ENCODE measurements around the gene TIMP2. TPM values are rescaled to one million over a fixed set of nuclear protein-coding genes. Genes with fewer than 3 reads are reported as not detected.

The TIMP2 gene
- total and polyA plus RNA-seq, 2 experiments from 2014 or later = 10.6 to 22.5 TPM

DNA sequence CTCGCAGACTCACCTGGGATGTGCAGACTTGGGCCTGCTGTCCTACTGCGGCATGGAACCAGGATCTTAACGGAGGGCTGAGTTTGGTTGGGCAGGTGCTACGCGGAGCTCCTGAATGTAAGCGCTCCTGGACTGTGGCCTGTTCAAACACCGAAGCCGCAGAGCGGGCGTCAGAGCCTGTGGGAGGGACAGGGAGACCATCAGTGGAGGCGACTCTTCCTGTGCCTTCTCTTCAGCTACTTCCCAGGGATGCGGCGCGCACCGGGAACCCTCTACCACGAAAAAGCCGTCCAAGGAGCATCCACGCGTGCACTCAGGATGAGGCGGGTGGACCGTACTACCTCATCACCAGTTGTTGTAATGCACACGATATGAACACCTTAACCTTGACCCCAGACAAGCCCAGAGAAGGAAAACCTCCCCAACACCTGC, 86.6 kb downstream of the TIMP2 start:
- peaks cover 44% of the 10 kb centered on the region for H3K36me3 ChIP-seq (ENCODE audit: insufficient read depth)
- no peaks in the 10 kb centered on the region for H3K27me3 ChIP-seq (ENCODE audit: insufficient read depth)
- peaks cover 2% of the 10 kb centered on the region; the same call in 1 of the 2 replicates for H3F3A ChIP-seq (replicated peaks; ENCODE audit: low read depth)
- peaks cover 50% of the 10 kb centered on the region for H3K79me2 ChIP-seq (replicated peaks; ENCODE audit: insufficient read depth)
- Mint-ChIP-seq H3K9me3 (no peaks in the 10 kb centered on the region; the same call in 2 of the 3 replicates), H3K27ac (no peak overlapping the region), H3K4me3 (peak overlapping the region; percentile 93), H3K27me3 (ENCODE audit: insufficient read depth, low read depth, poor library complexity) (peaks cover 9% of the 10 kb centered on the region), H3K4me1 (peaks cover 21% of the 10 kb centered on the region), H3K36me3 (ENCODE audit: low read depth) (peaks cover 43% of the 10 kb centered on the region)
- peaks cover 36% of the 10 kb centered on the region for H4K20me1 ChIP-seq (replicated peaks; ENCODE audit: insufficient read depth)
- ATAC-seq = no peak
- H3K4me3 ChIP-seq = peak overlapping the region; percentile 97
- no peaks in the 10 kb centered on the region for H3K9me2 ChIP-seq (ENCODE audit: insufficient read depth)
- no peak for TF ChIP-seq ZNF331 (CRISPR knock-in tag; IDR thresholded peaks at IDR 0.05; ENCODE audit: low read depth)
- TF ChIP-seq, protein P1, sequence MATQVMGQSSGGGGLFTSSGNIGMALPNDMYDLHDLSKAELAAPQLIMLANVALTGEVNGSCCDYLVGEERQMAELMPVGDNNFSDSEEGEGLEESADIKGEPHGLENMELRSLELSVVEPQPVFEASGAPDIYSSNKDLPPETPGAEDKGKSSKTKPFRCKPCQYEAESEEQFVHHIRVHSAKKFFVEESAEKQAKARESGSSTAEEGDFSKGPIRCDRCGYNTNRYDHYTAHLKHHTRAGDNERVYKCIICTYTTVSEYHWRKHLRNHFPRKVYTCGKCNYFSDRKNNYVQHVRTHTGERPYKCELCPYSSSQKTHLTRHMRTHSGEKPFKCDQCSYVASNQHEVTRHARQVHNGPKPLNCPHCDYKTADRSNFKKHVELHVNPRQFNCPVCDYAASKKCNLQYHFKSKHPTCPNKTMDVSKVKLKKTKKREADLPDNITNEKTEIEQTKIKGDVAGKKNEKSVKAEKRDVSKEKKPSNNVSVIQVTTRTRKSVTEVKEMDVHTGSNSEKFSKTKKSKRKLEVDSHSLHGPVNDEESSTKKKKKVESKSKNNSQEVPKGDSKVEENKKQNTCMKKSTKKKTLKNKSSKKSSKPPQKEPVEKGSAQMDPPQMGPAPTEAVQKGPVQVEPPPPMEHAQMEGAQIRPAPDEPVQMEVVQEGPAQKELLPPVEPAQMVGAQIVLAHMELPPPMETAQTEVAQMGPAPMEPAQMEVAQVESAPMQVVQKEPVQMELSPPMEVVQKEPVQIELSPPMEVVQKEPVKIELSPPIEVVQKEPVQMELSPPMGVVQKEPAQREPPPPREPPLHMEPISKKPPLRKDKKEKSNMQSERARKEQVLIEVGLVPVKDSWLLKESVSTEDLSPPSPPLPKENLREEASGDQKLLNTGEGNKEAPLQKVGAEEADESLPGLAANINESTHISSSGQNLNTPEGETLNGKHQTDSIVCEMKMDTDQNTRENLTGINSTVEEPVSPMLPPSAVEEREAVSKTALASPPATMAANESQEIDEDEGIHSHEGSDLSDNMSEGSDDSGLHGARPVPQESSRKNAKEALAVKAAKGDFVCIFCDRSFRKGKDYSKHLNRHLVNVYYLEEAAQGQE (IDR thresholded peaks at IDR 0.05; ENCODE audit: unreplicated experiment) = no peak
- no peak for TF ChIP-seq EZH2 (IDR thresholded peaks at IDR 0.05; ENCODE audit: low read depth, unreplicated experiment)
- no peak for TF ChIP-seq NANOG (IDR thresholded peaks at IDR 0.05; ENCODE audit: borderline replicate concordance)
- TF ChIP-seq, protein P2, sequence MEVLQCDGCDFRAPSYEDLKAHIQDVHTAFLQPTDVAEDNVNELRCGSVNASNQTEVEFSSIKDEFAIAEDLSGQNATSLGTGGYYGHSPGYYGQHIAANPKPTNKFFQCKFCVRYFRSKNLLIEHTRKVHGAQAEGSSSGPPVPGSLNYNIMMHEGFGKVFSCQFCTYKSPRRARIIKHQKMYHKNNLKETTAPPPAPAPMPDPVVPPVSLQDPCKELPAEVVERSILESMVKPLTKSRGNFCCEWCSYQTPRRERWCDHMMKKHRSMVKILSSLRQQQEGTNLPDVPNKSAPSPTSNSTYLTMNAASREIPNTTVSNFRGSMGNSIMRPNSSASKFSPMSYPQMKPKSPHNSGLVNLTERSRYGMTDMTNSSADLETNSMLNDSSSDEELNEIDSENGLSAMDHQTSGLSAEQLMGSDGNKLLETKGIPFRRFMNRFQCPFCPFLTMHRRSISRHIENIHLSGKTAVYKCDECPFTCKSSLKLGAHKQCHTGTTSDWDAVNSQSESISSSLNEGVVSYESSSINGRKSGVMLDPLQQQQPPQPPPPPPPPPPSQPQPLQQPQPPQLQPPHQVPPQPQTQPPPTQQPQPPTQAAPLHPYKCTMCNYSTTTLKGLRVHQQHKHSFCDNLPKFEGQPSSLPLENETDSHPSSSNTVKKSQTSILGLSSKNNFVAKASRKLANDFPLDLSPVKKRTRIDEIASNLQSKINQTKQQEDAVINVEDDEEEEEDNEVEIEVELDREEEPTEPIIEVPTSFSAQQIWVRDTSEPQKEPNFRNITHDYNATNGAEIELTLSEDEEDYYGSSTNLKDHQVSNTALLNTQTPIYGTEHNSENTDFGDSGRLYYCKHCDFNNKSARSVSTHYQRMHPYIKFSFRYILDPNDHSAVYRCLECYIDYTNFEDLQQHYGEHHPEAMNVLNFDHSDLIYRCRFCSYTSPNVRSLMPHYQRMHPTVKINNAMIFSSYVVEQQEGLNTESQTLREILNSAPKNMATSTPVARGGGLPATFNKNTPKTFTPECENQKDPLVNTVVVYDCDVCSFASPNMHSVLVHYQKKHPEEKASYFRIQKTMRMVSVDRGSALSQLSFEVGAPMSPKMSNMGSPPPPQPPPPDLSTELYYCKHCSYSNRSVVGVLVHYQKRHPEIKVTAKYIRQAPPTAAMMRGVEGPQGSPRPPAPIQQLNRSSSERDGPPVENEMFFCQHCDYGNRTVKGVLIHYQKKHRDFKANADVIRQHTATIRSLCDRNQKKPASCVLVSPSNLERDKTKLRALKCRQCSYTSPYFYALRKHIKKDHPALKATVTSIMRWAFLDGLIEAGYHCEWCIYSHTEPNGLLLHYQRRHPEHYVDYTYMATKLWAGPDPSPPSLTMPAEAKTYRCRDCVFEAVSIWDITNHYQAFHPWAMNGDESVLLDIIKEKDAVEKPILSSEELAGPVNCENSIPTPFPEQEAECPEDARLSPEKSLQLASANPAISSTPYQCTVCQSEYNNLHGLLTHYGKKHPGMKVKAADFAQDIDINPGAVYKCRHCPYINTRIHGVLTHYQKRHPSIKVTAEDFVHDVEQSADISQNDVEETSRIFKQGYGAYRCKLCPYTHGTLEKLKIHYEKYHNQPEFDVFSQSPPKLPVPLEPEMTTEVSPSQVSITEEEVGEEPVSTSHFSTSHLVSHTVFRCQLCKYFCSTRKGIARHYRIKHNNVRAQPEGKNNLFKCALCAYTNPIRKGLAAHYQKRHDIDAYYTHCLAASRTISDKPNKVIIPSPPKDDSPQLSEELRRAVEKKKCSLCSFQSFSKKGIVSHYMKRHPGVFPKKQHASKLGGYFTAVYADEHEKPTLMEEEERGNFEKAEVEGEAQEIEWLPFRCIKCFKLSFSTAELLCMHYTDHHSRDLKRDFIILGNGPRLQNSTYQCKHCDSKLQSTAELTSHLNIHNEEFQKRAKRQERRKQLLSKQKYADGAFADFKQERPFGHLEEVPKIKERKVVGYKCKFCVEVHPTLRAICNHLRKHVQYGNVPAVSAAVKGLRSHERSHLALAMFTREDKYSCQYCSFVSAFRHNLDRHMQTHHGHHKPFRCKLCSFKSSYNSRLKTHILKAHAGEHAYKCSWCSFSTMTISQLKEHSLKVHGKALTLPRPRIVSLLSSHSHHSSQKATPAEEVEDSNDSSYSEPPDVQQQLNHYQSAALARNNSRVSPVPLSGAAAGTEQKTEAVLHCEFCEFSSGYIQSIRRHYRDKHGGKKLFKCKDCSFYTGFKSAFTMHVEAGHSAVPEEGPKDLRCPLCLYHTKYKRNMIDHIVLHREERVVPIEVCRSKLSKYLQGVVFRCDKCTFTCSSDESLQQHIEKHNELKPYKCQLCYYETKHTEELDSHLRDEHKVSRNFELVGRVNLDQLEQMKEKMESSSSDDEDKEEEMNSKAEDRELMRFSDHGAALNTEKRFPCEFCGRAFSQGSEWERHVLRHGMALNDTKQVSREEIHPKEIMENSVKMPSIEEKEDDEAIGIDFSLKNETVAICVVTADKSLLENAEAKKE (CRISPR knock-in tag; IDR thresholded peaks at IDR 0.05) = no peak
- TF ChIP-seq, protein P3, sequence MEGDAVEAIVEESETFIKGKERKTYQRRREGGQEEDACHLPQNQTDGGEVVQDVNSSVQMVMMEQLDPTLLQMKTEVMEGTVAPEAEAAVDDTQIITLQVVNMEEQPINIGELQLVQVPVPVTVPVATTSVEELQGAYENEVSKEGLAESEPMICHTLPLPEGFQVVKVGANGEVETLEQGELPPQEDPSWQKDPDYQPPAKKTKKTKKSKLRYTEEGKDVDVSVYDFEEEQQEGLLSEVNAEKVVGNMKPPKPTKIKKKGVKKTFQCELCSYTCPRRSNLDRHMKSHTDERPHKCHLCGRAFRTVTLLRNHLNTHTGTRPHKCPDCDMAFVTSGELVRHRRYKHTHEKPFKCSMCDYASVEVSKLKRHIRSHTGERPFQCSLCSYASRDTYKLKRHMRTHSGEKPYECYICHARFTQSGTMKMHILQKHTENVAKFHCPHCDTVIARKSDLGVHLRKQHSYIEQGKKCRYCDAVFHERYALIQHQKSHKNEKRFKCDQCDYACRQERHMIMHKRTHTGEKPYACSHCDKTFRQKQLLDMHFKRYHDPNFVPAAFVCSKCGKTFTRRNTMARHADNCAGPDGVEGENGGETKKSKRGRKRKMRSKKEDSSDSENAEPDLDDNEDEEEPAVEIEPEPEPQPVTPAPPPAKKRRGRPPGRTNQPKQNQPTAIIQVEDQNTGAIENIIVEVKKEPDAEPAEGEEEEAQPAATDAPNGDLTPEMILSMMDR (conservative IDR thresholded peaks at IDR 0.05; ENCODE audit: low read depth in 2 of 2) = no peak
- TF ChIP-seq JUNB (IDR thresholded peaks at IDR 0.05; ENCODE audit: unreplicated experiment) = no peak
- no peak for TF ChIP-seq POLR2AphosphoS5 (IDR thresholded peaks at IDR 0.05; ENCODE audit: low read depth)
- TF ChIP-seq, protein P4, sequence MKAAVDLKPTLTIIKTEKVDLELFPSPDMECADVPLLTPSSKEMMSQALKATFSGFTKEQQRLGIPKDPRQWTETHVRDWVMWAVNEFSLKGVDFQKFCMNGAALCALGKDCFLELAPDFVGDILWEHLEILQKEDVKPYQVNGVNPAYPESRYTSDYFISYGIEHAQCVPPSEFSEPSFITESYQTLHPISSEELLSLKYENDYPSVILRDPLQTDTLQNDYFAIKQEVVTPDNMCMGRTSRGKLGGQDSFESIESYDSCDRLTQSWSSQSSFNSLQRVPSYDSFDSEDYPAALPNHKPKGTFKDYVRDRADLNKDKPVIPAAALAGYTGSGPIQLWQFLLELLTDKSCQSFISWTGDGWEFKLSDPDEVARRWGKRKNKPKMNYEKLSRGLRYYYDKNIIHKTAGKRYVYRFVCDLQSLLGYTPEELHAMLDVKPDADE (IDR thresholded peaks at IDR 0.05) = no peak
- TF ChIP-seq STAT1 (IDR thresholded peaks at IDR 0.05; ENCODE audit: unreplicated experiment) = no peak
- no peak overlapping the region for H2AFZ ChIP-seq
- H3K4me1 ChIP-seq (ENCODE audit: insufficient read depth) = peaks cover 13% of the 10 kb centered on the region
- H3K27ac ChIP-seq (ENCODE audit: low read depth) = no peak overlapping the region
- peak overlapping the region; percentile 96 for H3K4me2 ChIP-seq
- no peak for DNase-seq (ENCODE audit: low spot score)

Data from GM23338 (cell line).